NCI-H82 (cell line): ENCODE measurements around the gene SBNO2.

Experiments
- DNase-seq: peaks from one replicate; lab custom pipeline; 2025; lab: John Stamatoyannopoulos, UW

SBNO2 gene

DNA sequence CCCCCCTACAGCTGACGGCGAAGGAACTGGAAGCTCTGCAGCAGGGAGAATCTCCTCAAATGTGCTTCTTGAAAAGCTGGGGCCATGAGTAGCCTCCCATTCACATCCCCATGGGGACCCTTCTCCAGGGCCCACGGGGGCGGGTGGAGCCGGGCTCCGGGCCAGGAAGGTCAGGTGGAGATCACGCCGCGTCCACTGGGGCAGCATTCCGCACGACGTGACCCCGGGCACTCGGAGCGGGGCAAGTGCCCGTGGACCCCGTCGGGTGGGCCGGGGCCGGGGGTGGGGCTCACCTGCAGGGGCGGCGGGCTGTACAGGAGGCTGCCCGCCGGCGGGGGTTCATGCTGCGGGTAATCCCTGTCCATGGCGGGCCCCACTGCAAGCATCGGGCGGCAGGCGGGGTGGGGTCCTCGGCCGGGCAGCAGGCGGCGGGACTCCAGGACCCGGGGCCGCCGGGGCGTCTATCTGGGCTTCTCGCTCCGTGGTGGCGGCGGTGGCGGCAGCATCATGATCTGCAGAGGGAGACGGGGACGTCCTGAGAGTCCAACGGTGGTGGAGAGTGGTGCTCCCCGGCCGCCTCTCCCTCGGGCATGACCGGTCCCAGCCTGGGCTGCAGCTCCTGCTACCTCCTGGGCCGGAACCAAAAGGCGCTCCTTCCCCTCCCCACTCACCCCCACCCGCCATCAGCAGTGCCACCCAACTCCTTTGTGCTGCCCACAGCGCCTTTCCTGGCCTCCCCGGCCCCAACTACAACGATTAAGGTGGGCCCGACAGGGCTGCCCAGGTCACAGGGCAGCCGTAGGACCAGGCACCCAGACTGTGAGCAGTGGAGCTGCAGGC is 20.0 kb downstream of the SBNO2 start:
- DNase-seq: no peak

DNA sequence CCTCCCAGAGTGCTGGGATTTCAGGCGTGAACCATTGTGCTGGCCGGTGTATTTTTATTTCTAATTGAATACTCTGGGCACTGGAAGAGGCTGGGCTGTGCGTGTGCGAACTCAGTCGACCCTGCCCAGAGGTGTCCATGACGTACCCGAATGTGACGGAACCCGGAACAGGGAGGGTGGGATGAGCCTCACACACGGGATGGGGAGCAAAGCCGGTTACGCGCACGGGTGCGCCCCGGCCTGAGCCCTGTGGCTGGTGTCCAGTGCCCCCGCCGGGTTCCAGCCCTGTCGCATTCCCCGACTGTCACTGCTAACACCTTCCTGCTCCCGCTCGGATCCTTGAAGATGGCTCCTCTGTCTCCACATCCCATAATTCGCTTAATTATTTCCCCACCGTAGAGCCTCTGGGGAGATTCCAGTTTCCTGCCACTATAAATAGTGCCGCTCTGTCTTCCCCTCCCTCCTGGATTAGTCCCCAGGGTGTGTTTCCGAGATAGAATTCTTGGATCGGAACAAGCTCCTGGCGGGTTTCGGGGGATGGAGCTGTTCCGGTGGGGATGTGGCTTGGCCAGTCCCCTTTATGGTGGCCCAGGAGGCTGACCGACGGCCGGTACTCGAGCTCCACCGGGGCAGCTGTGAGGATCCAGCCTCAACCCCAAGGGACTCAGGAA is 22.0 kb downstream of the SBNO2 start:
- no peak for DNase-seq

DNA sequence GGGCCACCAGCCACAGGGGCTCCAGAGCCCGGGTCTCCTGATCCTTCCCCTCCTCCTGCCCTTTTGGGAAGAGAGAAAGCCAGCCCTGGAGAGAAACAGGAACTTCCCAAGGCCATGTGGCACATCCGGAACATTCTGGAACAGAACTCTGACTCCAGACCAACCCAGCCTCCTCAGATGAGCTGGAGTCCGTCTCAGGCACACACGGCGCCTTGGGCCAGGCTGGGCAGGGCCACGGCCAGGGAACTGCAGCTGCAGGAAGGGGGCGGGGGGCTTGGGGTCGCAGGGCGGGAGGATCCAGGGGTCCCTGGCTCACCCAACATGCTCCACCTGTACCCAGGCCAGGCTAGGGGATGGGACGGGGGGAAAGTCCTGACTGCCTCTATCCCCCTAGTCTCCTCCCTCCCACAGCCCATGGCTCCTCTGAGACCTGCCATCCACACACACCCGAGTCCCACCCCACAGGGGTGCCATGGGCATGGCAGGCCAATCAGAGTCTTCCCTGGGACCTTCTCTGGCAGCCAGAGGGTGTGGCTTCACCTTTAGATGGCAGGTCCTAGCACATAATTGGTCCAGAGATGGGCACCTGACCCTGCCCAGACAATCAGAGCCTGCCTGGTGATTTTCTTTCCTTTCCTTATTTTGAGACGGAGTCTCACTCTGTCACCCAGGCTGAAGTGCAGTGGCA is 22.9 kb downstream of the SBNO2 start:
- DNase-seq: no peak

DNA sequence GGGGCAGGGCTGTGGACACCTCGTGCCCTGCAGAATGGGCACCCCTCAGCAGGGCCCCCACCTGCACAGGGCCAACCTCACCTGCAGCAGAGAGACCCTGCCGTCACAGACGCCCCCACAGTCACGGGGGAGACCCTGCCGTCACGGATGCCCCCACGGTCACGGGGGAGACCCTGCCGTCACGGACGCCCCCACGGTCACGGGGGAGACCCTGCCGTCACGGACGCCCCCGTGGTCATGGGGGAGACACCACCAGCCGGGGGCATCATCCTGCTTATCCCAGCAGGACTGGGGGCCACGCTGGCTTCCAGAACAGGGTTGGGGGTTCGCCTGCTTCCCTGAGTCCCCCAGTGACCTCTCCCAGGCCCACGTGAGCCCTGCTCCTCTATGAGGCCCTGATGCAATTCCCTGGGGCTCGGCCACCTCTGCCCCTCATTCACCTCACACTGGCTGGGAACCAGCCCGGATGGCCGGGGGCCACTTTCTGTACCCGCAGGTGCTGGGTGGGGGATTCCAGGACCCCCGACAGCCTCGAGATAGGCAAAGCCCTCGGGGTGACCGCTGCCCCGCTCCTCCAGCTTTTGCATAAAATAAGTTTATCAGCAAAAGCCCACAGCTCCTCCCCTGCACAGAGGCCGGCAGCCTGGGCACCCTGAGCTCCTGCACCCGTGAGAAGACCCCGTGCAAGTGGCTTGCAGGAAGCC is 23.6 kb downstream of the SBNO2 start:
- no peak for DNase-seq

DNA sequence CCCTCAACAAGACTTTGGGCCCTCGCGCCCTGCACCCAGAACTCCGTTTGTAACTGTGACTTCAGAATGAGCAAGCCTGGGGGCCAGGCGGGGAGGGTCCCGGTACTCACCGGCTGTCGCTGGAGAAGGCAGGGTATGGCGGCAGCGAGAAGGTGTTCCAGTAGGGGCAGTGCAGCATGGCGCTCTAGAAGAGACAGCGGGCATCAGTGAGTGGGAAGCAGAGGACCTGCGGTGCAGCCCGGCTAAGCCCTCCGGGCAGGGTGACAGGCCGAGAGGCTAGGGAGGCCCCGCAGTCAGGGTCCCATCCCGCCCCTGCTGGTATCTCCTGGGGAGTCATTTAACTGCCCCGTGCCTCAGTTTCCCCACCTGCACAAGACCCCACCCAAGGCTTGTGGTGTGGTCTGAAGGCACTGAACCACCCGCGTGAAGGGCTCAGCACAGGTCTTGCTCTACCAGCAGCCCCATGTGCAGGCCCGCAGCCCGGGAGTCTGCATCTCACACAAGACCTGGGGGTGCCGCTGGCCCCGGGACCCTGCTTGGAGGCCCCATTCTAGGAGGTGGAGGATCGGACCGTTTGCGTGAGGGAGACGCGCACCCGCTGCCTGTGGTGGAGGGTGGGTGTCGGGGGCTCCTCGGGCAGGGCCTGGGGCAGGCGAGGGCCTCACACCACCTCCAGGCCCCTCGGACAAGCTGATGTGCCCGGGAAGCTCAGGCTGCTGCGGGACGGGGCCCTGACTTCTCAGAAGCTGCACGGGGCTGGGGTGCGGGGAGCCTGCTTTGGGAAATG is 24.6 kb downstream of the SBNO2 start:
- no peak for DNase-seq

DNA sequence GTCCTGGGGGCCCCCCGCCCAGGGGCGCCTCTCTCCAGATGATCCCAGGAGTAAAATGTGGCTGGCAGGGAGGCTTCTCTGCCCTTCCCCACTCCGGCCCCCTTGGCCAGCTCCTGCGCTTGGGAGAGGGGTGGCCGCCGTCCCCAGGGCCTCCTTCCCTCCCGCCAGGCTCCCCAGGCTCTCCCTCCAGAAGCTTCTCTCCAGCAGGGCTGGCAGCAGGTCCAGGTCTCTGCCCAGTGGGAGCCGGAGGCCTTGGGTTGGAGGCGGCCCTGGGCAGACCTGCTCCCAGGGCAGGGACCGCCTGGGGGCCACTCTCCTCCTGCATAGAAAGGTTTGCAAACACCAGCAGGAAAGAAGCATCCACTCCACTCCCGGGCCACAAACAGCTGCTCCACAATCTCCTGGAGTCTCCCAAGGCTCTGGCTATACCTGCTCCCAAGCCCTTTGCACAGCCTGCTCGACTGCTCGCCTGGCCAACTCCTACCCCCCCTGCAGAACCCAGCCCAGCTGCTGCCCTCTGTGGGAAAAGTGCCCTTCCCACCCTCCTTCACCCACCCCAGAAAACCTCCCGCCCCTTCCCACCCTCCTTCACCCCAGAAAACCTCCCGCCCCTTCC is 26.0 kb downstream of the SBNO2 start:
- no peak for DNase-seq

DNA sequence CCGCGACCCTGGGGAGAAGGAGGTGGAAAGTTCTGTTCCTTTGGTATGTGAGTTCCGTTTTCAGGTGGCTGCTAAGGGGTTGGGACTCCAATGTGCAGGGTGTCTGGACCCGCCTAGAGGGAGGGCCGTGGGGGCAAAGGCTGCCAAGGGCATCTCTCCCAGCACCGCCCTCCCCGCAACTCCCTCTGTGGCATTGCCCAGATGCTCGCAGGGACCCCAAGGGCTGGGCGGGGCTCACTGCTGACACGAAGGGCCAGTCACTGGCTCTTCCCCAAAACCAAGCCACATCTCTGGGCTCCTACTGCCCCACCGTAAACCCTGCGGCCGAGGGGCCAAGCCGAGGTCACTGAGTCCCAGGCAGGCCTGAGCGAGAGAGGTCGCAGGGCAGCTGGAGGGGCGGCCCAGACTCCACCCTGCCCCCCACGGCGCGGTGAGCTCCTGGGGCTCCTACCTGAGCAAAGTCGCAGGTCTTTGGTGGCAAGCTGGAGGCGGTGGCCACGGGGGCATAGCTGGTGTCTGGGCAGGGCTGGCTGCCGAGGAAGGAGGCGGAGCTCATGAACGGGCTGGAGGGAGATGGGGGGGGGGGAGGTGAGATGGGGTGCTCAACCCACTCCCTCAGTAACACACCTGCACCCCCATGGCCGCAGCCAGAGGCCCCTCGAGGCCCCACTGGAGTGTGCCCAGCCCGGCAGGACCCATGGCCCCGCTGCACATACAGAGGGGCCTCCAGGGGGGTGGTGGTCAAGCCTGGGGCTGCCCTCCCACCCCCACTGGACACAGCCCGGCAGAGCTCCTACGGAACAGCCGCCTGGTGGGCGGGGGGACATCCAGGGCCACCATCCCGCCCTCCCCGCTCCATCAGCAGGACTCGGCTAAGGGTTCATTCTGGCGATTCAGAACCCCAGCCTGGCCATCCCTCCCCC is 26.9 kb downstream of the SBNO2 start:
- no peak for DNase-seq

DNA sequence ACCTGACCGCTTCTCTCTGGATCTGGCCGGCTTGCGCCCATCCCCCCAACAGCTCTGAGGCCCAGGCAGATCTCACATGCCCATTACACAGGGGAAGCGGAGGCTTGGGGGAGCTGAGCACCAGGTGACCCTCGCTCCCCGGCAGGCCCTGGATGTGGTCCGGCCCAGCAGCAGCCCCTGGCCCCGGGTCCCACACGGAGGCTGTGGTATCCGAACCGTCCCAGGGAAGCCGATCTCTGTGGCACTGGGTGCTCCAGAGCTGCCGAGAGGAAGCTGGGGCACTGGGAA is 27.7 kb downstream of the SBNO2 start:
- DNase-seq: no peak

DNA sequence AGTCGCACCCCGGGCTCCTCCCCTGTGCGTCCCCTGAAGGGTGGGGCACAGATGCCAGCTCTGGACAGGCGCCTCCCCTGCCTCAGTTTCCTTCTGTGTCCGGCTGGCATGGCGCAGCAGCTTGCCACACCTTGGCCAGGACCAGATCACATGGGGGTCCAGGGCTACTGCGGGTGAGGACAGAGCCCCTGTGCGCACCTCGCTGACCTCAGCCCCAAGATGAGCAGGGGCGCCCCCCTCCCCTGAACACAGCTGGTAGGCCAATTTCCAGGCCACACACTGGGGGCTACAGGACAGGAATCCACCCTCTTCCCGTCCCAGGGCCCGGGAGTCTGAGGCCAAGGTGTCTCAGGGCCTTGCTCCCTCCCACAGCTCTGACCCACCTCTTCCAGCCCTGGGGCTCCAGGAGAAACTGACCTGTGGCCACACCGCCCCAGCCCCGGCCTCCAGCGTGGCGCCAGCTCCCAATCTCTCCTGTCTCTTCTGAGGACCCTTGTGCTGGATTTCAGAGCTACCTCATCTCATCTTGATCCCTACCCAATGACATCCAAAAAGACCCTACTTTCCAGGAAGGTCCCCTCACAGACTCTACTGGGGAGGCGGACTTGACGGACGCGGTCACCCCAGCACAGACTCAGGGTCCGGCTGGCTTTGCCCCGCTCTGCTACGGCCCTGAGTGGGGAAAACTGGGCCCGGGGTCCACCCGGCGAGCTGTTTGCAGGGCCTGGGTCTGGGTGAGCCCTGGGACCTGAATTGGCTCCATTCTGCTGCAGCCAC is 28.2 kb downstream of the SBNO2 start:
- DNase-seq: no peak

DNA sequence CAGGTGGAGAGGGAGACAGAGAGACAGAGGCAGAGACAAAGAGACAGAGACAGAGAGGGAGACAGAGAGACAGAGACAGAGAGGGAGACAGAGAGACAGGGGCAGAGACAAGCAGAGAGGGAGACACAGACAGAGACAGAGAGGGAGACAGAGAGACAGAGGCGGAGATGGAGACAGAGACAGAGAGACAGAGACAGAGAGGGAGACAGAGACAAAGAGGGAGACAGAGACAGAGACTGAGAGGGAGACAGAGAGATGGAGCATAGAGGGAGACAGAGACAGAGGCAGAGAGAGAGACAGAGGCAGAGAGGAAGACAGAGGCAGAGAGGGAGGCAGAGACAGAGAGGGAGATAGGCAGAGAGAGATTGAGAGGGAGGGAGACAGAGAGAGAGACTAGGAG is 29.3 kb downstream of the SBNO2 start:
- no peak for DNase-seq

DNA sequence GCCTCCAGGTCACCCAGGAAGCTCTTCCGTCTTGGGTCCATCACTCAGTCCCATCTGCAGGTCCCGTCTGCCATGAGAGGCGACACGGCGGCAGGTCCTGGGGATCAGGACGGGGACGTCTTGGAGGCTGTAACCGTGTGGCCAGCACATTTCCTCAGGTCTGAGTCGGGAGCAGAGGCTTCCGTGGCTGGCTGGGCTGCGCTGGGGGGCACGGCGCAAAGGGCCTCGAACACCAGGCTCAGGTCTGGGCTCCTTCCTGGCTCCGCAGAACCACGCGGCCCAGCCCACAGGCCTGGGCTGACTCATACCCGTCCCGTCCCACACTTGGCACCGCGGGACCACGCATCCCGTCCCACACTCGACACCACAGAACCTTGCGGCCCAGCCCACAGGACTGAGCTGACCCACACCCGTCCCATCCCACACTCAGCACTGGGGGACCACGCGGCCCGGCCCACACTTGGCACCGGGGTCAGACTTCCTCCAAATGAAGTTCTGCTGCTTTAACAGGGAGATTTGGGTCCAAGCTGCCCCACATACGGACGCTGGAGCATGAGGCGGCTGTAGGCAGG is 30.2 kb downstream of the SBNO2 start:
- DNase-seq: no peak

DNA sequence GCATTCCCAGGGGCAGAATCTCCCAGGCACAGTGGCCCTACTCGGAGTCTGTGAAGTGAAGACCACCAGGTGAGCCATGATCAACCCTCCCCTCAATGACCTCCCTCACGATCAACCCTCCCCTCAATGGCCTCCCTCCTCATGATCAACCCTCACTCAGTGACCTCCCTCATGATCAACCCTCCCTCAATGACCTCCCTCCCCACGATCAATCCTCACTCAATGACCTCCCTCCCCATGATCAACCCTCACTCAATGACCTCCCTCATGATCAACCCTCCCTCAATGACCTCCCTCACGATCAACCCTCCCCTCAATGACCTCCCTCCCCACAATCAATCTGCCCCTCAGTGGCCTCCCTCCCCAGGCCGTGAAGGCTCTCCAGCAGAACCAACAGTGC is 32.1 kb downstream of the SBNO2 start:
- no peak for DNase-seq

DNA sequence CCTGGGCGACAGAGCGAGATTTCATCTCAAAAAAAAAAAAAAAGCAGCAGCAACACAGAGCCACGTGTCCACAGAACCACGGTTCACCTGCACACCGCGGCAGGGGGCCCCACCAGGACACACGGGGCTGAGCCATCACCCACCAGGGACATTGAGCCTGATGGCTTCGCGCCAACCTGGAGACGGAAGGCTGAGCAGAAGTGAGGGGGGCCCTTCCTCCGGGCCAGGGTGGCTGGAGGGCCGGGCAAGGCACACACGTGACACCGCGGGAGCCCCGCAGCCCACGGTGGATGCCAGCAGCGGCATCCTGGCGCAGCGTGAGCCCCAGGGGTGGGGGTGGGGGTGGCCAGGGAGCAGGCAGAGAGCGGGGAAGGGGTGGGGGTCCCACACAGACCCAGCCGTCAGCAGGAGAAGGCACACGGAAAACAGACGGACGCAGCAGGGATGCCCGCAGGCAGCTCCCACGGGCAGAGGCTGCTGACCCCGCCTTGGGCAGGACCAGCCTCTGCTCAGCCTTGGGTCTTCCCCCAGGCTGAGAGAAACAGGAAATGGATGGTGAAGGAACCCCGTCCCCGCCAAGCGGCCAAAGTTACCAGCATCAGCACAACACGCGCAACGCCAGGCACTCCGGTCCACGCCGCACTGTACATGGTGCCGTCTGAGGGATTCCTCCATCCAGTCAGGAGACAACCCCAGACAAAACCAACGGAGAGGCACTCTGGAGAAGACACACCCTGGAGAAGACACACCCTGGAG is 33.6 kb downstream of the SBNO2 start:
- DNase-seq: no peak

DNA sequence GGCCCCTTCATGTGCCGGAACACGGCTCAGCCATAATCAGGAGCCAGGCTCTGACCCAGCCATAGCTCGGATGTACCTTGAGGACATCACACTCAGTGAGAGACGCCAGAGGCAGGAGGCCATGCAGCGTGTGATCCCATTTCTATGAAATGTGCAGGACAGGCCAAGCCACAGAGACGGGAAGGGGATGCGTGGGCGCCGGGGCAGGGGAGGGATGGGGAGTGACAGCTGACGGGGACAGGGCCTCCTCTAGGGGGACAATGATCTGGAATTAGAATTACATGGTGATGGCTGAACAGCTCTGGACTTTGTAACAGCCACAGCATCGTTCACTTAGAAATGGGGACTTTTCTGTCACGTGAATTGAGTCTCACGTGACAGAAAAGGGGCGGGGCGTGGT is 34.9 kb downstream of the SBNO2 start:
- no peak for DNase-seq

DNA sequence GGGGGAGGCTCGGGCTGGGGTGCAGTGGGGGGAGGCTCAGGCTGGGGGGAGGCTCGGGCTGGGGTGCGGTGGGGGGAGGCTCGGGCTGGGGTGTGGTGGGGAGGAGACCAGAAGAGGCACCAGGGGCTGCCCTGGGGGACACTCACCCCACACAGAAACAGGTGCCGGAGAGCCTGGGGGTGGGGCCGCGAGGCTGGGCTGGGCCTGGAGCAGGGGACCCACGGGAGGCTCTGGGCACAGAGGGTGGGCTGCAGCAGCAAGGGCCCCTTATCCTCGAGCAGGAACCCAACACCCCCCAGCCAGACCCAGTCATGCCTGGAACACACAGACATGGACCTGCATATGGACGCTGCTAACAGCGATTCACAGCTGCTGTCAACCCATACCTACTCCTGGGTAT is 35.9 kb downstream of the SBNO2 start:
- DNase-seq: no peak

DNA sequence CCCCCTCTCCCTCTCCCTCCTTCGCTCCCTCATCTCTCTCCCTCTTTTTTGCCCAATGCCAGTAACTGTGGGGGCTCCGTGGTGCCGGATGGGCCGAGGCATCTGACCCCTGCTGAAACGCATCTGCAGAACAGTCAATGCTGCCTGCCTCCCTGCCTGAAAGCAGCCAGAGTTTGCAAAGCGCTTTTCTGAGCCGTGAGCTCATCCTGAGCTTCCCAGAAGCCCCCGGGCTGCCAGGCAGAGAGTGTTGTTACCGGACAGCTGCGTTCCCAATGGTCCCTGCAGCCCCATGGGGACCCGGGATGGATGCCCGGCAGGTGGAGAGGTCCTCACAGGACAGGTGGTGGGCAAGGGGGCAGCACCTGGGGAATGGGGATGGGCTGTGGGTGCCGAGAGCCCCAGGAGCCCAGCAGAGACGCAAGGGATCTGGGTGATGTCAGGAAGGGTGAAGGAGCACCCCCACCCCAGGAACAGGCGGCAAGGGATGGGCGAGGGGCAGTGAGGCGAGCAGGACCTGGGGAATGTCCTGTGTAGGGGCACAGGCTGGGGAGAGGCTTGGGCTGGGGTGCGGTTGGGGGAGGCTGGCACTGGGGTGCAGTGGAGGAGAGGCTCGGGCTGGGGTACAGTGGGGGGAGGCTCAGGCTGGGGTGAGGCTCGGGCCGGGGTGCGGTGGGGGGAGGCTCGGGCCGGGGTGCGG is 37.3 kb downstream of the SBNO2 start:
- DNase-seq: no peak

DNA sequence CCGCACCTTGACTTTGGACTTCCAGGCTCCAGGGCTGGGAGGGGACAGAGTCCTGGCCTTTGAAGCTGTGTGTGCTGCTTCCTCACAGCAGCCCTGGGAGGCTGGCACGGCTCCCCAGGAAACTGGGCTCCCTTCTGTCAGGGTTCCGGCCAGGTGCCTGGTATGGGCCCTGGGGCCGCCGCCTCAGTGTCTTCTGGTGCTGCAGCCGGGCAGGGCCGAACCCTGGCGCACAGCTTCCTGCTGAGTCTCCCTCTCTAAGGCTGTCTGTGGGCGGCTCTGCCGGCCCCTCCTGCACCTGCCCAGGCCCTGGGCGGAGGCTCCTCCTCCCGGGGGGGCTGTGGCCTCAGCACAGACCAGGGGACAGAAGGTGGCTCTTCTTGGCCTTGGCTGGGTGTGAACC is 37.9 kb downstream of the SBNO2 start:
- peak; percentile 9 for DNase-seq

DNA sequence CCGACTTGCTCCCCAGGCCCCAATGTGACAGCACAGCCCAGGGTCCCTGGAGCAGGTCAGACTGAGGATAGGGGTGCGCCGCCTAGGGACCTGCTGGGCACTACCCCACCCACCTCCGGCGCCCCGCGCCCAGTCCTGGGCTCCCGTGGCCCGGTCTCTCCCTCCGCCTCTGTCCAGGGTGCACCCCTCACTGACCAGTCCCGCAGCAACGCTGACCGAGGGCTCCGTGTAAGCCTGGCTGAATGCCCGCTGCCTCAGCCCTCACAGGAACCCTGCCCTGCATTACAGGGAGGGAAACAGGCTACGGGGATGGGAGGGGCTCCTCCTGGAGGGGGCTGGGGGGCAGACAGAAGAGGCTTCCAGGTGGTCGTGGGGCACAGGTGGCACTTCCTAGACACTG is 38.6 kb downstream of the SBNO2 start:
- DNase-seq: no peak
